Endodermal cell (in vitro differentiated cells): Measurements from ENCODE around the gene ANKRD44. TPM values are rescaled to one million over a fixed set of nuclear protein-coding genes. Genes with fewer than 3 reads are reported as not detected.

Source experiments
- DNase-seq: peaks from one replicate; pipeline ENCODE4 v3.0.0-alpha.2; 2017
- H3K27ac ChIP-seq: 2 replicates; pipeline ENCODE4 v1.5.1; 2013; ENCODE audit warnings: mild to moderate bottlenecking, low read depth, low read length, moderate library complexity
- H3K27me3 ChIP-seq: 2 replicates; pipeline ENCODE4 v1.6.1; 2013; ENCODE audit warnings: mild to moderate bottlenecking, low read length, moderate library complexity; ENCODE audit not compliant: insufficient read depth, control insufficient read depth, poor library complexity, severe bottlenecking
- H3K36me3 ChIP-seq: 2 replicates; pipeline ENCODE4 v1.7.0; 2013; ENCODE audit warnings: mild to moderate bottlenecking, low read length, moderate library complexity; ENCODE audit not compliant: control insufficient read depth, insufficient read depth
- H3K4me1 ChIP-seq: one replicate; pipeline ENCODE4 v1.7.0; 2013; ENCODE audit warnings: low read length; ENCODE audit not compliant: control insufficient read depth, insufficient read depth
- H3K4me3 ChIP-seq: 2 replicates; pipeline ENCODE4 v1.5.1; 2013; ENCODE audit warnings: mild to moderate bottlenecking, low read length, moderate library complexity
- H3K9ac ChIP-seq: 2 replicates; pipeline ENCODE4 v1.6.1; 2013; ENCODE audit warnings: mild to moderate bottlenecking, low read length, moderate library complexity; ENCODE audit not compliant: poor library complexity, severe bottlenecking; ENCODE audit errors: extremely low read depth
- H3K9me3 ChIP-seq: 2 replicates; pipeline ENCODE4 v1.6.1; 2013; ENCODE audit warnings: mild to moderate bottlenecking, low read length, moderate library complexity; ENCODE audit not compliant: control insufficient read depth
- H3K27ac Mint-ChIP-seq: 2 replicates; pipeline ENCODE4 v1.8.0; 2020; ENCODE audit warnings: mixed read lengths
- H3K27me3 Mint-ChIP-seq: 2 replicates; pipeline ENCODE4 v1.8.0; 2021; ENCODE audit warnings: mild to moderate bottlenecking, mixed read lengths; ENCODE audit not compliant: insufficient read depth
- H3K36me3 Mint-ChIP-seq: 2 replicates; pipeline ENCODE4 v1.8.0; 2020; ENCODE audit warnings: low read depth, mixed read lengths
- H3K4me1 Mint-ChIP-seq: 2 replicates; pipeline ENCODE4 v1.8.0; 2020; ENCODE audit warnings: mixed read lengths
- H3K4me3 Mint-ChIP-seq: 2 replicates; pipeline ENCODE4 v1.8.0; 2020; ENCODE audit warnings: mild to moderate bottlenecking, moderate library complexity, mixed read lengths
- H3K9me3 Mint-ChIP-seq: 2 replicates; pipeline ENCODE4 v1.8.0; 2020; ENCODE audit warnings: mild to moderate bottlenecking, mixed read lengths
- CTCF ChIP-seq: fragments of 200-600 bp; sonication (generic); conservative IDR thresholded peaks from 2 replicates; pipeline ENCODE4 v1.5.0; 2021; ENCODE audit warnings: antibody characterized with exemption, mild to moderate bottlenecking
- WGBS, 2 experiments: methylation state at CpG; one replicate each; pipeline versions ENCODE4 v1.1.5 to v1.1.7; 2013; ENCODE audit warnings: missing lambda C conversion rate in 2 of 2, mixed read lengths in 1 of 2; ENCODE audit not compliant: insufficient coverage in 1 of 2, insufficient read length in 1 of 2; 5-methylcytosine and 5-hydroxymethylcytosine counted together
- total RNA-seq, 2 donors: library from RNA; stranded (reverse); fragmentation: NEBNext Ultra II Directional in 1 of 2; extraction: Animal tissue kit (Norgen Biotek cat#: 25700) in 1 of 2; gene quantifications; 2 replicates in 1 of 2; 3 replicates in 1 of 2; pipeline ENCODE4 v1.2.1, GENCODE V29; 2021

Gene ANKRD44
- total RNA-seq, 2 donors from 2014 or later: 6.2 to 10.6 TPM

GRCh38 chr2:197077336-197077735 is 233.2 kb downstream of the ANKRD44 start:
- no peaks in the 10 kb centered on the region for H3K27me3 ChIP-seq
- no peaks in the 10 kb centered on the region for H3K27me3 Mint-ChIP-seq
- H3K9me3 ChIP-seq: peaks cover 4% of the 10 kb centered on the region
- no peak overlapping the region for H3K9ac ChIP-seq
- no peak overlapping the region for H3K27ac Mint-ChIP-seq
- no peaks in the 10 kb centered on the region for H3K9me3 Mint-ChIP-seq
- H3K36me3 ChIP-seq: no peaks in the 10 kb centered on the region
- H3K4me3 Mint-ChIP-seq: no peak overlapping the region
- WGBS, 2 experiments: 83 to 84% methylated on average over 1 to 2 of the region's 2 CpGs
- no peak for DNase-seq
- peaks cover 2% of the 10 kb centered on the region for H3K36me3 Mint-ChIP-seq
- no peak overlapping the region for H3K4me3 ChIP-seq
- H3K4me1 ChIP-seq: peaks cover 3% of the 10 kb centered on the region
- no peak for TF ChIP-seq CTCF
- H3K4me1 Mint-ChIP-seq: peaks cover 16% of the 10 kb centered on the region
- no peak overlapping the region for H3K27ac ChIP-seq

- peaks cover 6% of the 10 kb centered on the region for H3K4me1 ChIP-seq
- Mint-ChIP-seq H3K4me1 (peaks cover 19% of the 10 kb centered on the region), H3K9me3 (no peaks in the 10 kb centered on the region), H3K27me3 (no peaks in the 10 kb centered on the region), H3K27ac (no peak overlapping the region), H3K4me3 (no peak overlapping the region), H3K36me3 (peaks cover 2% of the 10 kb centered on the region)
- H3K9me3 ChIP-seq: peaks cover 4% of the 10 kb centered on the region
- WGBS, 2 experiments: 0% methylated on average over 1 of the region's 1 CpG; no CpG with 5 or more reads in 1 of the 2 experiments
- no peak overlapping the region for H3K4me3 ChIP-seq
- no peak for TF ChIP-seq CTCF
- no peak for DNase-seq
- H3K27me3 ChIP-seq: no peaks in the 10 kb centered on the region
- H3K9ac ChIP-seq: no peak overlapping the region
- H3K27ac ChIP-seq: no peak overlapping the region
- no peaks in the 10 kb centered on the region for H3K36me3 ChIP-seq
Observed at GRCh38 chr2:197076652-197077051, 233.9 kb downstream of the ANKRD44 start.

GRCh38 chr2:197075754-197076337 is 234.7 kb downstream of the ANKRD44 start:
- H3K36me3 ChIP-seq: no peaks in the 10 kb centered on the region
- H3K27me3 ChIP-seq: no peaks in the 10 kb centered on the region
- peaks cover 6% of the 10 kb centered on the region for H3K4me1 ChIP-seq
- 83 to 100% methylated on average over 2 to 7 of the region's 7 CpGs for WGBS, 2 experiments
- H3K9me3 ChIP-seq: peaks cover 4% of the 10 kb centered on the region
- H3K36me3 Mint-ChIP-seq: peaks cover 2% of the 10 kb centered on the region
- no peak overlapping the region for H3K4me3 Mint-ChIP-seq
- peaks cover 19% of the 10 kb centered on the region for H3K4me1 Mint-ChIP-seq
- DNase-seq: peak; percentile 58
- H3K27me3 Mint-ChIP-seq: peaks cover 3% of the 10 kb centered on the region
- H3K27ac Mint-ChIP-seq: no peak overlapping the region
- H3K4me3 ChIP-seq: no peak overlapping the region
- no peak overlapping the region for H3K27ac ChIP-seq
- peak; percentile 79 for TF ChIP-seq CTCF
- no peaks in the 10 kb centered on the region for H3K9me3 Mint-ChIP-seq
- H3K9ac ChIP-seq: no peak overlapping the region
